Natural killer cell (primary cell): ENCODE data around the gene SUGP1. TPM values are rescaled to one million over a fixed set of nuclear protein-coding genes. Genes with fewer than 3 reads are reported as not detected.
"Not testable (repeated sequence)": the region's sequence is repeated elsewhere in the genome, so short reads cannot be mapped to it uniquely, and the experiment has no call there.

Source experiments
- ATAC-seq, 3 donors: fragments of 150-1000 bp in 2 of 3; fragments of 200-7000 bp in 1 of 3; cut with Tn5 transposase; 1 replicate in 1 of 3; 2 replicates in 2 of 3; pipeline ENCODE4 v1.10.0; 2021; ENCODE audit warnings: mild to moderate bottlenecking in 2 of 3, moderate library complexity in 2 of 3
- DNase-seq, 2 donors: peaks; one replicate each; pipeline versions ENCODE4 v3.0.0 to v3.0.0-alpha.2; 2013 to 2021; ENCODE audit warnings: mixed read lengths in 1 of 2
- H3K27ac ChIP-seq: one replicate; pipeline ENCODE4 v1.5.1; 2013; ENCODE audit warnings: mild to moderate bottlenecking, low read length
- H3K27me3 ChIP-seq: one replicate; pipeline ENCODE4 v1.6.1; 2013; ENCODE audit warnings: low read length; ENCODE audit not compliant: control insufficient read depth, insufficient read depth
- H3K36me3 ChIP-seq: one replicate; pipeline ENCODE4 v1.6.1; 2013; ENCODE audit warnings: low read length; ENCODE audit not compliant: control insufficient read depth, insufficient read depth
- H3K4me1 ChIP-seq: one replicate; pipeline ENCODE4 v1.6.1; 2013; ENCODE audit warnings: low read length; ENCODE audit not compliant: control insufficient read depth, insufficient read depth
- H3K4me3 ChIP-seq: one replicate; pipeline ENCODE4 v1.5.1; 2013; ENCODE audit warnings: low read length
- H3K9me3 ChIP-seq: one replicate; pipeline ENCODE4 v1.6.1; 2013; ENCODE audit warnings: low read length; ENCODE audit not compliant: control insufficient read depth, insufficient read depth
- H3K27ac Mint-ChIP-seq, 2 donors: one replicate each; pipeline ENCODE4 v1.8.0; 2022; ENCODE audit warnings: mild to moderate bottlenecking in 2 of 2, mixed read lengths in 2 of 2, moderate library complexity in 1 of 2
- H3K27me3 Mint-ChIP-seq, 2 donors: one replicate each; pipeline ENCODE4 v1.8.0; 2022; ENCODE audit warnings: low read depth in 2 of 2, mixed read lengths in 2 of 2
- H3K36me3 Mint-ChIP-seq: one replicate; pipeline ENCODE4 v1.8.0; 2022; ENCODE audit warnings: mixed read lengths
- H3K4me1 Mint-ChIP-seq, 2 donors: one replicate each; pipeline ENCODE4 v1.8.0; 2022; ENCODE audit warnings: mixed read lengths in 2 of 2
- H3K4me3 Mint-ChIP-seq: one replicate; pipeline ENCODE4 v1.8.0; 2022; ENCODE audit warnings: mild to moderate bottlenecking, moderate library complexity, mixed read lengths
- H3K9me3 Mint-ChIP-seq, 2 donors: one replicate each; pipeline ENCODE4 v1.8.0; 2022; ENCODE audit warnings: mixed read lengths in 2 of 2
- WGBS: methylation state at CpG from one replicate; pipeline ENCODE4 v1.1.7; 2013; ENCODE audit warnings: missing lambda C conversion rate; ENCODE audit not compliant: insufficient coverage; 5-methylcytosine and 5-hydroxymethylcytosine counted together
- intact Hi-C: fragments of 100-400 bp; cut with micrococcal nuclease; formaldehyde crosslinking; loops from one replicate; pipeline ENCODE4 v1.14.2; 2022
- total RNA-seq, 4 donors: library from RNA; stranded (reverse); fragments of 120-200 nt in 1 of 4; gene quantifications; one replicate each; pipeline versions ENCODE4 v1.2.3 to v1.2.4, GENCODE V29; 2013 to 2022
- TF ChIP-seq, protein P1 (sequence below): fragments of 200-600 bp; IDR thresholded peaks from one replicate; pipeline ENCODE4 v1.8.0; 2022; ENCODE audit warnings: antibody characterized with exemption

The SUGP1 gene
- total RNA-seq, 3 donors from 2014 or later (not counting 1 experiment from before 2014, with no cell fraction given): 64.7 to 86.5 (median 75.8) TPM

DNA sequence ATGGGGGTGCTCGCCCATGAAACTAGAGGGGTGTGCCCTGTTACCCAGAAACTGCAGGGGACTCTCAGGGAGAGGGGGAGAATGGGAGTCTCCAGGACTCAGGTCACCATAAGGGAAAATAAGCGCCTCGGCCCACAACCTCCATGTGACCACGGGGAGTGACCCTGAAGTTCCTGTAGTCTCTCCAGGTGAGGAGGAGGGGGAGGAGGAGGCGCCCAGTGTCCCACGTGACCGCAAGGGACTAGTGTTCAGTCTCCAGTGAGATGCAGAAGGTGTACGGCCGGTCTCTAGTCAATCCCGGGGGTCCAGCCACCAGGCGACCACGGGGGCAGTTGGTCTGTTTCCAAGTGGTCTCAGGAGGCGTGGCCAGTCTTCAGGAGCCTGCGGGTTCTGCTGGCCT, 63.2 kb downstream of the SUGP1 start:
- Histone ChIP-seq H3K36me3 (no peaks in the 10 kb centered on the region), H3K27ac (no peak overlapping the region), H3K4me3 (no peak overlapping the region), H3K9me3 (no peaks in the 10 kb centered on the region), H3K27me3 (peaks cover 7% of the 10 kb centered on the region), H3K4me1 (peaks cover 11% of the 10 kb centered on the region)
- H3K27me3 Mint-ChIP-seq: peaks cover 30 to 39% of the 10 kb centered on the region in 2 donors
- ATAC-seq (no peak), DNase-seq (no peak)
- H3K9me3 Mint-ChIP-seq: no peaks in the 10 kb centered on the region
- no peaks in the 10 kb centered on the region for H3K36me3 Mint-ChIP-seq
- TF ChIP-seq, protein P1, sequence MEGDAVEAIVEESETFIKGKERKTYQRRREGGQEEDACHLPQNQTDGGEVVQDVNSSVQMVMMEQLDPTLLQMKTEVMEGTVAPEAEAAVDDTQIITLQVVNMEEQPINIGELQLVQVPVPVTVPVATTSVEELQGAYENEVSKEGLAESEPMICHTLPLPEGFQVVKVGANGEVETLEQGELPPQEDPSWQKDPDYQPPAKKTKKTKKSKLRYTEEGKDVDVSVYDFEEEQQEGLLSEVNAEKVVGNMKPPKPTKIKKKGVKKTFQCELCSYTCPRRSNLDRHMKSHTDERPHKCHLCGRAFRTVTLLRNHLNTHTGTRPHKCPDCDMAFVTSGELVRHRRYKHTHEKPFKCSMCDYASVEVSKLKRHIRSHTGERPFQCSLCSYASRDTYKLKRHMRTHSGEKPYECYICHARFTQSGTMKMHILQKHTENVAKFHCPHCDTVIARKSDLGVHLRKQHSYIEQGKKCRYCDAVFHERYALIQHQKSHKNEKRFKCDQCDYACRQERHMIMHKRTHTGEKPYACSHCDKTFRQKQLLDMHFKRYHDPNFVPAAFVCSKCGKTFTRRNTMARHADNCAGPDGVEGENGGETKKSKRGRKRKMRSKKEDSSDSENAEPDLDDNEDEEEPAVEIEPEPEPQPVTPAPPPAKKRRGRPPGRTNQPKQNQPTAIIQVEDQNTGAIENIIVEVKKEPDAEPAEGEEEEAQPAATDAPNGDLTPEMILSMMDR: no peak
- WGBS: 71% methylated on average over 14 of the region's 14 CpGs
- H3K27ac Mint-ChIP-seq: no peak overlapping the region
- H3K4me1 Mint-ChIP-seq: peaks cover 0 to 4% of the 10 kb centered on the region in 2 donors
- intact Hi-C loops: no loop called here
- H3K4me3 Mint-ChIP-seq: no peak overlapping the region

- Histone ChIP-seq H3K4me1 (peaks cover 6% of the 10 kb centered on the region), H3K36me3 (no peaks in the 10 kb centered on the region), H3K9me3 (no peaks in the 10 kb centered on the region), H3K27ac (no peak overlapping the region), H3K4me3 (no peak overlapping the region), H3K27me3 (peaks cover 6% of the 10 kb centered on the region)
- TF ChIP-seq, protein P1: no peak
- no peak for DNase-seq
- intact Hi-C loops: no loop called here
- WGBS: 67% methylated on average over 17 of the region's 17 CpGs
- no peak overlapping the region for H3K27ac Mint-ChIP-seq
- no peak for ATAC-seq
- H3K4me1 Mint-ChIP-seq: no peaks in the 10 kb centered on the region
- H3K4me3 Mint-ChIP-seq: no peak overlapping the region
- no peaks in the 10 kb centered on the region for H3K36me3 Mint-ChIP-seq
- H3K9me3 Mint-ChIP-seq: no peaks in the 10 kb centered on the region
- peaks cover 32 to 43% of the 10 kb centered on the region in 2 donors for H3K27me3 Mint-ChIP-seq
These were observed 64.0 kb downstream of the SUGP1 start for GRCh38 chr19:19256072-19256969.

GRCh38 chr19:19253409-19253808, 66.9 kb downstream of the SUGP1 start:
- H3K4me3 ChIP-seq, H3K36me3 Mint-ChIP-seq, DNase-seq, H3K36me3 ChIP-seq, H3K27me3 ChIP-seq, H3K27ac ChIP-seq, intact Hi-C loops, H3K9me3 Mint-ChIP-seq, H3K4me3 Mint-ChIP-seq, H3K9me3 ChIP-seq, H3K4me1 ChIP-seq, ATAC-seq, H3K4me1 Mint-ChIP-seq, H3K27ac Mint-ChIP-seq: not testable (repeated sequence)
- H3K27me3 Mint-ChIP-seq: peaks cover 33% of the 10 kb centered on the region in 2 donors
- 91% methylated on average over 5 of the region's 6 CpGs for WGBS

GRCh38 chr19:19250196-19250801, 70.0 kb downstream of the SUGP1 start:
- H3K4me3 Mint-ChIP-seq: no peak overlapping the region
- Histone ChIP-seq H3K4me1 (no peaks in the 10 kb centered on the region), H3K4me3 (no peak overlapping the region), H3K36me3 (no peaks in the 10 kb centered on the region), H3K27ac (no peak overlapping the region), H3K9me3 (no peaks in the 10 kb centered on the region), H3K27me3 (no peaks in the 10 kb centered on the region)
- ATAC-seq (no peak), DNase-seq (no peak)
- 88% methylated on average over 3 of the region's 5 CpGs for WGBS
- no peak overlapping the region for H3K27ac Mint-ChIP-seq
- H3K36me3 Mint-ChIP-seq: no peaks in the 10 kb centered on the region
- intact Hi-C loops: no loop called here
- no peaks in the 10 kb centered on the region for H3K9me3 Mint-ChIP-seq
- TF ChIP-seq, protein P1: no peak
- H3K27me3 Mint-ChIP-seq: peaks cover 19 to 27% of the 10 kb centered on the region in 2 donors
- no peaks in the 10 kb centered on the region for H3K4me1 Mint-ChIP-seq
